ENCODE measurements around the gene KIF3A. TPM values are rescaled to one million over a fixed set of nuclear protein-coding genes. Genes with fewer than 3 reads are reported as not detected.

Gene KIF3A
- total RNA-seq, 4 donors from 2014 or later, result 2.6 to 15.0 (median 6.3) TPM

- peak within 1 kb of the TSS; percentile 89 for H3K4me3 ChIP-seq
- WGBS, result 4% methylated on average over 9 of the region's 82 CpGs
- H3K27me3 ChIP-seq, result no peaks in the 10 kb centered on the region
- H3K36me3 ChIP-seq, result no peaks in the 10 kb centered on the region
- no peak for TF ChIP-seq POLR2AphosphoS5 (IDR thresholded peaks at IDR 0.05)
- TF ChIP-seq CTCF (IDR thresholded peaks at IDR 0.05), result no peak
- TF ChIP-seq POLR2A (IDR thresholded peaks at IDR 0.05), result no peak
- peaks cover 51% of the 10 kb centered on the region for H3K4me1 ChIP-seq
- no peaks in the 10 kb centered on the region for H3K9me3 ChIP-seq
- peak within 1 kb of the TSS; percentile 89 for H3K27ac ChIP-seq
- DNase-seq (ENCODE audit: low spot score in 2 of 2), result no peak
These were observed 40.1 kb upstream of the KIF3A start, which contains the start of gene SEPTIN8 for GRCh38 chr5:132777209-132778069. TSS of gene SEPTIN8 (minus strand) at chr5:132777239. CDS start at chr5:132777137, 102 bp downstream.

GRCh38 chr5:132776938-132777208 lies 39.5 kb upstream of the KIF3A start:
- H3K4me3 ChIP-seq, result peak overlapping the region; percentile 89
- DNase-seq (ENCODE audit: low spot score in 2 of 2), result no peak
- TF ChIP-seq POLR2AphosphoS5 (IDR thresholded peaks at IDR 0.05), result no peak
- TF ChIP-seq CTCF (IDR thresholded peaks at IDR 0.05), result no peak
- TF ChIP-seq POLR2A (IDR thresholded peaks at IDR 0.05), result no peak
- no peak for TF ChIP-seq EP300 (IDR thresholded peaks at IDR 0.05)
- H3K27me3 ChIP-seq, result no peaks in the 10 kb centered on the region
- peak overlapping the region; percentile 89 for H3K27ac ChIP-seq
- H3K36me3 ChIP-seq, result no peaks in the 10 kb centered on the region
- no peaks in the 10 kb centered on the region for H3K9me3 ChIP-seq
- peaks cover 57% of the 10 kb centered on the region for H3K4me1 ChIP-seq
- WGBS, result no CpG with 5 or more reads among the region's 40 CpGs

GRCh38 chr5:132776131-132776937 lies 39.0 kb upstream of the KIF3A start:
- peak overlapping the region; percentile 89 for H3K4me3 ChIP-seq
- TF ChIP-seq POLR2AphosphoS5 (IDR thresholded peaks at IDR 0.05) (no peak), POLR2A (IDR thresholded peaks at IDR 0.05) (no peak)
- 1% methylated on average over 20 of the region's 39 CpGs for WGBS
- peaks cover 62% of the 10 kb centered on the region for H3K4me1 ChIP-seq
- DNase-seq (ENCODE audit: low spot score in 2 of 2), result no peak
- no peaks in the 10 kb centered on the region for H3K9me3 ChIP-seq
- no peaks in the 10 kb centered on the region for H3K36me3 ChIP-seq
- peak overlapping the region; percentile 89 for H3K27ac ChIP-seq
- no peaks in the 10 kb centered on the region for H3K27me3 ChIP-seq

GRCh38 chr5:132775476-132775961 lies 38.2 kb upstream of the KIF3A start:
- Histone ChIP-seq H3K27ac (peak overlapping the region; percentile 89), H3K9me3 (no peaks in the 10 kb centered on the region), H3K36me3 (no peaks in the 10 kb centered on the region), H3K4me3 (peak overlapping the region; percentile 89), H3K27me3 (no peaks in the 10 kb centered on the region), H3K4me1 (peaks cover 71% of the 10 kb centered on the region)
- WGBS, result 37% methylated on average over 7 of the region's 7 CpGs
- no peak for DNase-seq (ENCODE audit: low spot score in 2 of 2)
- TF ChIP-seq EP300 (IDR thresholded peaks at IDR 0.05) (no peak), POLR2A (IDR thresholded peaks at IDR 0.05) (no peak), POLR2AphosphoS5 (IDR thresholded peaks at IDR 0.05) (no peak), CTCF (IDR thresholded peaks at IDR 0.05) (no peak)

GRCh38 chr5:132774896-132775295 lies 37.5 kb upstream of the KIF3A start:
- 25% methylated on average over 3 of the region's 5 CpGs for WGBS
- peaks cover 74% of the 10 kb centered on the region for H3K4me1 ChIP-seq
- no peak for TF ChIP-seq POLR2A (IDR thresholded peaks at IDR 0.05)
- no peak for TF ChIP-seq POLR2AphosphoS5 (IDR thresholded peaks at IDR 0.05)
- no peak for TF ChIP-seq CTCF (IDR thresholded peaks at IDR 0.05)
- TF ChIP-seq EP300 (IDR thresholded peaks at IDR 0.05), result no peak
- peak overlapping the region; percentile 89 for H3K27ac ChIP-seq
- H3K9me3 ChIP-seq, result no peaks in the 10 kb centered on the region
- H3K36me3 ChIP-seq, result no peaks in the 10 kb centered on the region
- peak overlapping the region; percentile 89 for H3K4me3 ChIP-seq
- no peak for DNase-seq (ENCODE audit: low spot score in 2 of 2)
- no peaks in the 10 kb centered on the region for H3K27me3 ChIP-seq
